ENCODE results near the gene CAMKK2. TPM values are rescaled to one million over a fixed set of nuclear protein-coding genes. Genes with fewer than 3 reads are reported as not detected.
"Not testable (repeated sequence)": the region's sequence is repeated elsewhere in the genome, so short reads cannot be mapped to it uniquely, and the experiment has no call there.

The CAMKK2 gene
- total RNA-seq, 1 donor from 2014 or later: 13.3 TPM

DNA sequence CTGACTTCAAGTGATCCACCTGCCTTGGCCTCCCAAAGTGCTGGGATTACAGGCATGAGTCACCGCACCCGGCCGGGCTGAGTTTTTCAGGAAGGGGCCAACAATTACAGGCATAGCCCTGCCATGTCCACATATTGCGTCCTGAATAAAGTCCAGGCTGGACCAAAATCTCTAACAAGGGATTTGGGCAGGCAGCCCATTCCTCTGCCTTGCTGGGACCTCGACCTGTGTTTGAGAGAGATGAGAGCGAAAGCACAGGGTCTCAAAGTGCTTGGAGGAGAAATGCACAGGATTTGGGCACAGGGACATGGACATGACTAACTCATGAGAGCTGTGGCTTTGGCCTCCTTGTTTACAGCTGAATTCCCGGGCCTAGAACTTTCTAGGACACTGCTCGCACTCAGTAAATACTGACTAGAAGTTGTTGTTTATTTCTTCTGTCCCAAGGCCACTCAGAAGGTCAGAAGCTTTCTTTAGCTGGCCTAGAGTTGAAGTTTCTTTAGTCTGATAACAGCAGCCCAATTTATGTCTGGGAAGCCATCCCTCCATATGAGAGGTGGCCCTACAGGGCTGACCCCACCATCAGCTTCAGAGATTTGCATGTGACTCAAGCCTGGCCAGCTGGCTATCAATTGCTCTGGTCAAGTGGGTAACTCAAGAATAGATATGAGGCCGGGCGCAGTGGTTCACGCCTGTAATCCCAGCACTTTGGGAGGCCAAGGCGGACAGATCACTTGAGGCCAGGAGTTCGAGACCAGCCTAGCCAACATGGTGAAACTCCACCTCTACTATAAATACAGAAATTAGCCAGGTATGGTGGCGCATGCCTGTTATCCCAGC is 11.7 kb downstream of the CAMKK2 start:
- TF ChIP-seq, protein P1, sequence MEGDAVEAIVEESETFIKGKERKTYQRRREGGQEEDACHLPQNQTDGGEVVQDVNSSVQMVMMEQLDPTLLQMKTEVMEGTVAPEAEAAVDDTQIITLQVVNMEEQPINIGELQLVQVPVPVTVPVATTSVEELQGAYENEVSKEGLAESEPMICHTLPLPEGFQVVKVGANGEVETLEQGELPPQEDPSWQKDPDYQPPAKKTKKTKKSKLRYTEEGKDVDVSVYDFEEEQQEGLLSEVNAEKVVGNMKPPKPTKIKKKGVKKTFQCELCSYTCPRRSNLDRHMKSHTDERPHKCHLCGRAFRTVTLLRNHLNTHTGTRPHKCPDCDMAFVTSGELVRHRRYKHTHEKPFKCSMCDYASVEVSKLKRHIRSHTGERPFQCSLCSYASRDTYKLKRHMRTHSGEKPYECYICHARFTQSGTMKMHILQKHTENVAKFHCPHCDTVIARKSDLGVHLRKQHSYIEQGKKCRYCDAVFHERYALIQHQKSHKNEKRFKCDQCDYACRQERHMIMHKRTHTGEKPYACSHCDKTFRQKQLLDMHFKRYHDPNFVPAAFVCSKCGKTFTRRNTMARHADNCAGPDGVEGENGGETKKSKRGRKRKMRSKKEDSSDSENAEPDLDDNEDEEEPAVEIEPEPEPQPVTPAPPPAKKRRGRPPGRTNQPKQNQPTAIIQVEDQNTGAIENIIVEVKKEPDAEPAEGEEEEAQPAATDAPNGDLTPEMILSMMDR (IDR thresholded peaks at IDR 0.05; ENCODE audit: borderline replicate concordance): no peak
- Histone ChIP-seq H3K4me3 (no peak overlapping the region), H3K36me3 (no peaks in the 10 kb centered on the region), H3K27ac (replicated peaks) (peak overlapping the region; percentile 57), H3K9me3 (replicated peaks) (no peaks in the 10 kb centered on the region), H3K27me3 (ENCODE audit: low read depth) (no peaks in the 10 kb centered on the region), H3K4me1 (peaks cover 60% of the 10 kb centered on the region)
- DNase-seq: no peak
- intact Hi-C loops (cut with micrococcal nuclease): no loop called here

DNA sequence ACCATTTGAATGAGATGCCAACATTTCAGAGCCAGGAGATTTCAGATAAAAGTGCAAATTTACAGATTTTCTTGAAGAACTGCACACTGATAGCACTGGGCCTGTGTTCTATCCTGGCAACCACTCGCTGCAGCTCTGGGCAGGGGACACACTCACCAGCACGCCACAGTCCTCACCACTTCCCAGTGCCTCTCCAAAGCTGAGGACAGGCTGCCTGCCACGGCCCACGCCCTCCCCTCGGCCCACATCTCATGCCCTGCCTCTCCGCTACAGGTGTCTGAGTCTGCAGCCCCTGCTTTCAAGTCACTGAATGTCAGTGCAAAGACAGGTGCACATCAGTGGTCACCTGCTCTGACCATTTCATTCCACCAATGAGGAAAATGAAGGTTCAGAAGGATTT is 12.7 kb downstream of the CAMKK2 start:
- Histone ChIP-seq H3K4me1 (peaks cover 60% of the 10 kb centered on the region), H3K4me3 (no peak overlapping the region), H3K27me3 (ENCODE audit: low read depth) (no peaks in the 10 kb centered on the region), H3K27ac (replicated peaks) (peak overlapping the region; percentile 57), H3K36me3 (no peaks in the 10 kb centered on the region), H3K9me3 (replicated peaks) (no peaks in the 10 kb centered on the region)
- DNase-seq: no peak
- TF ChIP-seq, protein P1 (IDR thresholded peaks at IDR 0.05; ENCODE audit: borderline replicate concordance): no peak
- intact Hi-C loops (cut with micrococcal nuclease): no loop called here

DNA sequence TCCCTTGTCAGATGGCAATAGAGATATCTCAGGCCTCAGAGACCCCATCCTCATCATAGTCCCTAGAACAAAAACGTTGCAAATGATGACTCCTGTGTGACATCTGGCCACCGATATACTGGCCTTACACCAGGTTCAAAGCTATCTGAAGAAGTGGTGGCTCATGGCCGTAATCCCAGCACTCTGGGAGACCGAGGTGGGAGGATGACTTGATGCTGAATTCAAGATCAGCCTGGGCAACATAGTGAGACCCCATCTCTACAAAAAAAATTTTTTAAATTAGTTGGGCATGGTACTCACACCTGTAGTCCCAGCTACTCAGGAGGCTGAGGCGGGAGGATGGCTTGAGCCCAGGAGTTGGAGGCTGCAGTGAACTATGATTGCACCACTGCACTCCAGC is 13.1 kb downstream of the CAMKK2 start:
- intact Hi-C loops (cut with micrococcal nuclease): no loop called here
- TF ChIP-seq, protein P1 (IDR thresholded peaks at IDR 0.05; ENCODE audit: borderline replicate concordance): no peak
- Histone ChIP-seq H3K4me1 (peaks cover 60% of the 10 kb centered on the region), H3K27ac (replicated peaks) (peak overlapping the region; percentile 30), H3K4me3 (no peak overlapping the region), H3K27me3 (ENCODE audit: low read depth) (no peaks in the 10 kb centered on the region), H3K36me3 (no peaks in the 10 kb centered on the region), H3K9me3 (replicated peaks) (no peaks in the 10 kb centered on the region)
- DNase-seq: no peak

DNA sequence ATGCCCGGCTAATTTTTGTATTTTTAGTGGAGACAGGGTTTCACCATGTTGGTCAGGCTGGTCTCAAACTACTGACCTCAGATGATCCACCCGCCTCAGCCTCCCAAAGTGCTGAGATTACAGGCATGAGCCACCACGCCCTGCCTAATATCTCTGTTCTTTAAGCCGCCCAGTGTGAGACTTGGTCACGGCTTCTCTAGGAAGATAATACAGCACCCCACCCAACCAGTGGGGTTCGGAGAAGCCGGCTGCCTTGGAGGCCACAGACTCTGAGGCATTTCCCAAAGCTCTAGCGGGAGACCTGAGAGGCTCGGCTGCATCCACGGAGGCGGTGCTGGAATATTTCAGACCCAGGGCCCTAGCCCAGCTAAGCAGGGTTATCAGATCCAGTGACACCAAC is 13.6 kb downstream of the CAMKK2 start:
- intact Hi-C loops (cut with micrococcal nuclease); H3K27me3 ChIP-seq (ENCODE audit: low read depth); H3K4me3 ChIP-seq; H3K9me3 ChIP-seq (replicated peaks); DNase-seq; H3K36me3 ChIP-seq: not testable (repeated sequence)
- Histone ChIP-seq H3K4me1 (peaks cover 60% of the 10 kb centered on the region), H3K27ac (replicated peaks) (peak overlapping the region; percentile 30)

DNA sequence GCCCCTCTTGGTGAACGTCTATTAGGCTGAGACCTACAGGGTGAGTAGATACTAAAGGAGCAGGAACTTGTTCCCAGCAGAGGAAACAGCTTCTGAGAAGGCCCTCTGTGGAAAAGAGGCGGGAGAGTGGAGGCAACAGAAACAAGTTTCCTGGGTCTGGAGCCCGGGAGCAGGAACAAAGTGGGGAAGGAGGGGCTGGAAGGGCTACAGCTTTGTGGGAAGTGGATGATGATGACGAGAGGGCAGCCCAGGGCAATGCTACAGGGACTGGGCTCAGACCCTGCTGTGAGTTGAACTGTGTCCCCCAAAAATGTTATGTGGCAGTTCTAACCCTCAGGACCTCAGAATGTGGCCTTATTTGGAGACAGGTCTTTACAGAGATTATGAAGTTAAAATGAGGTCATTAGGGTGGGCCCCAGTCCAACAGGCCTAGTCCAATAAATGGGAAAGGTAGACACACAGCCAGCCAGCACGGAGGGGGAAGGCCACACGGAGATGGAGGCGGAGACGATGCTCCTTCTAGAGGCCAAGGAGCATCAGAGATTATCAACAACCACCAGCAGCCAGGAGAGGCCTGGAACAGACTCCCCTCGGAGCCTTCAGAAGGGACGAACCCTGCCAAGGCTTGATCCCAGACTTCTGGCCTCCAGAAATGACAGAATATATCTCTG is 14.3 kb downstream of the CAMKK2 start:
- no peaks in the 10 kb centered on the region for H3K27me3 ChIP-seq (ENCODE audit: low read depth)
- H3K9me3 ChIP-seq (replicated peaks): no peaks in the 10 kb centered on the region
- H3K4me3 ChIP-seq: no peak overlapping the region
- intact Hi-C loops (cut with micrococcal nuclease): no loop called here
- H3K36me3 ChIP-seq: no peaks in the 10 kb centered on the region
- DNase-seq: no peak
- TF ChIP-seq, protein P1 (IDR thresholded peaks at IDR 0.05; ENCODE audit: borderline replicate concordance): no peak
- peaks cover 54% of the 10 kb centered on the region for H3K4me1 ChIP-seq
- H3K27ac ChIP-seq (replicated peaks): peak overlapping the region; percentile 30

DNA sequence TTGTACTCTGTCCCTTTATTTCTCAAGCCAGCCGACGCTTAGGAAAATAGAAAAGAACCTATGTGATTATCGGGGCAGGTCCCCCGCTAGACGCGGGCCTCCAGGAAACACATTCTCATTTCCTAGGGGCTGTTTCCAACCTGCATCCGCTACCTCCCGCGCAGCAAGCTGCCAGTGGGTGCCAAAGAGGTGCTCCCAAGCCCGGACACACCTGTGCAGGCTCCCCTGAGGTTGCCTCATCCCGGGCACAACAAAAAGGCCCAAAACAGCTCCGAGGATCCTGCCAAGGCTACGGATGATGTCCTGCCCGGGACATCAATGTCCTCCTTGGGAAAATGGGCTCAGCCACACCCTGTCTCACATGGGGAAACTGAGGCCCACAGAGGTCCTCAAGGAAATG is 15.4 kb downstream of the CAMKK2 start:
- H3K4me1 ChIP-seq: peaks cover 50% of the 10 kb centered on the region
- H3K4me3 ChIP-seq; DNase-seq; H3K9me3 ChIP-seq (replicated peaks); H3K36me3 ChIP-seq; intact Hi-C loops (cut with micrococcal nuclease); H3K27me3 ChIP-seq (ENCODE audit: low read depth): not testable (repeated sequence)
- H3K27ac ChIP-seq (replicated peaks): peak overlapping the region; percentile 30

DNA sequence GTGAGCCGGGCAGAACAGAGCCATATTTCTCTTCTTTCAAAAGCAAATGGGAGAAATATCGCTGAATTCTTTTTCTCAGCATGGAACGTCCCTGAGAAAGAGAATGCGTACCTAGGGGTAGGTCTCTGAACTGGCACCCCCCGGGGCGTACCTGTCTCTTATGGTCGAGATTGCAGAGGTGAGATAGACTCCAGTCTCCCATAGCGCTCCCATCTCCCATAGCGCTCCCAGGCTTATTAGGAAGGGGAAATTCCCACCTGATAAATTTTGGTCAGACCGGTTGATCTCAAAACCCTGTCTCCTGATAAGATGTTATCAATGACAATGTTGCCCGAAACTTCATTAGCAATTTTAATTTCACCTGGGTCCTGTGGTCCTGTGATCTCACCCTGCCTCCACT is 16.0 kb downstream of the CAMKK2 start:
- intact Hi-C loops (cut with micrococcal nuclease); H3K4me3 ChIP-seq; H3K27ac ChIP-seq (replicated peaks); H3K9me3 ChIP-seq (replicated peaks); H3K36me3 ChIP-seq; DNase-seq; H3K27me3 ChIP-seq (ENCODE audit: low read depth): not testable (repeated sequence)
- H3K4me1 ChIP-seq: peaks cover 48% of the 10 kb centered on the region
